Metanephros (tissue), 1 donor: Measurements from ENCODE around the gene ITM2A. TPM values are rescaled to one million over a fixed set of nuclear protein-coding genes. Genes with fewer than 3 reads are reported as not detected.

Experiments
- total RNA-seq: library from RNA; depleted of rRNA; stranded (reverse); fragments of >200 nt; gene quantifications from one replicate; pipeline ENCODE4 v1.2.3, GENCODE V29; 2014

The ITM2A gene
- 83.7 TPM for total RNA-seq

DNA sequence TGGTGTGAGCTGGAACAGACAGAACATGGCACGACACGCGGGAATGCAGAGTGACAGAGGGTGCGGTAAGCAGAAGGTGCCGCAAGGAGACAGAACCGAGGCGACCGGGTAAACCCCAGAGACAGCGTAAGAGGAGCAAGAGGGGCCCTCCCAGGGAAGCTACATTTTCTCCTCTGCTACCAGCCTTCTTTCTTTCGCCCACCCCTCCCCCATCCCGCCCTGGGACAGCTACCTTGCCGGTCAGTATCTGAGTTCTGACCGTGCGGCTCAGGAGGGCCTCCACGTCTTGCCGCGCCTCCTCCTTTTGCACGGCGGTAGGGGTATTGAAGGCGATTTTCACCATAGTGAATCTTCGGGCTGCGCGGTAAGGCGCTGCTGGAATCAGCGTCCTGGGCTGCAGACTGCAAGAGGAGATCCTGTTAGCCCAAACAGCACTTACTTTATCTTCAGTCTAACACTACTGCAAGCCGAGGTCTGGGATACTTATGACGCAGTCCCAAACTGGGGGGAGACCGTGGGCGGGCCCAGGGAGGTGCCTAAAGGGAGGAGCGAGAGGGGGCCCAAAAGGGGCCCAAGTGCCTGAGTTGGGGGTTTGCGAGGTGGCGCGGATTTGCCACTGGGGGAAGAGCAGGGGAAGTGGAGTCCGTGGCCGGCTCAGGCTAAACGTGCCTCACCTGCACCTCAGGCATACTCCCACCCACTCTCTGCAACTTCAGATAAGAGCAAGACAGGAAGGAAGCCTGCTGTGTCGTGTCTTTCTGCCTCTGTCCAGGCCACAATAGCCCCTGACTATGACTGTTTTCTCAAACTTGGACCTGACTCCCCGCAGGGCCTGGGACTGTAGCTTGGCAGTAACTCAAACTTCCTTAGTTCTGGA, at the start of gene ITM2A:
ITM2A (minus strand) TSS at position 462 of the 877 bp plus-strand sequence; CDS start at position 343, 119 bp downstream.

Other genes with a start within 250 kb of the ITM2A start
- gene GPR174, start 222.6 kb downstream of the ITM2A start, total RNA-seq = 1.2 TPM